Activated CD4-positive, alpha-beta T cell treated with anti-CD3 and anti-CD28 coated beads for 24 hours (primary cell): ENCODE results near the gene CTNNBL1.
"Not testable (repeated sequence)": the region's sequence is repeated elsewhere in the genome, so short reads cannot be mapped to it uniquely, and the experiment has no call there.

Experiments used
- DNase-seq, 2 donors: peaks; one replicate each; pipeline ENCODE4 v3.0.0-alpha.2; 2020; ENCODE audit warnings: low read depth in 2 of 2

The CTNNBL1 gene, protein sequence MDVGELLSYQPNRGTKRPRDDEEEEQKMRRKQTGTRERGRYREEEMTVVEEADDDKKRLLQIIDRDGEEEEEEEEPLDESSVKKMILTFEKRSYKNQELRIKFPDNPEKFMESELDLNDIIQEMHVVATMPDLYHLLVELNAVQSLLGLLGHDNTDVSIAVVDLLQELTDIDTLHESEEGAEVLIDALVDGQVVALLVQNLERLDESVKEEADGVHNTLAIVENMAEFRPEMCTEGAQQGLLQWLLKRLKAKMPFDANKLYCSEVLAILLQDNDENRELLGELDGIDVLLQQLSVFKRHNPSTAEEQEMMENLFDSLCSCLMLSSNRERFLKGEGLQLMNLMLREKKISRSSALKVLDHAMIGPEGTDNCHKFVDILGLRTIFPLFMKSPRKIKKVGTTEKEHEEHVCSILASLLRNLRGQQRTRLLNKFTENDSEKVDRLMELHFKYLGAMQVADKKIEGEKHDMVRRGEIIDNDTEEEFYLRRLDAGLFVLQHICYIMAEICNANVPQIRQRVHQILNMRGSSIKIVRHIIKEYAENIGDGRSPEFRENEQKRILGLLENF

GRCh38 chr20:37693635-37694626, at the start of gene CTNNBL1:
TSS of gene CTNNBL1 (plus strand) at chr20:37694030. CDS start at chr20:37694123, 93 bp downstream.
- DNase-seq = peak; percentile 94 to 95

- DNase-seq = no peak
Measured at GRCh38 chr20:37644605-37645004, 49.2 kb upstream of the CTNNBL1 start.

- no peak for DNase-seq
Measured at GRCh38 chr20:37647946-37648345, 45.9 kb upstream of the CTNNBL1 start.

- DNase-seq = no peak
Measured at GRCh38 chr20:37649017-37649416, 44.8 kb upstream of the CTNNBL1 start.

DNA sequence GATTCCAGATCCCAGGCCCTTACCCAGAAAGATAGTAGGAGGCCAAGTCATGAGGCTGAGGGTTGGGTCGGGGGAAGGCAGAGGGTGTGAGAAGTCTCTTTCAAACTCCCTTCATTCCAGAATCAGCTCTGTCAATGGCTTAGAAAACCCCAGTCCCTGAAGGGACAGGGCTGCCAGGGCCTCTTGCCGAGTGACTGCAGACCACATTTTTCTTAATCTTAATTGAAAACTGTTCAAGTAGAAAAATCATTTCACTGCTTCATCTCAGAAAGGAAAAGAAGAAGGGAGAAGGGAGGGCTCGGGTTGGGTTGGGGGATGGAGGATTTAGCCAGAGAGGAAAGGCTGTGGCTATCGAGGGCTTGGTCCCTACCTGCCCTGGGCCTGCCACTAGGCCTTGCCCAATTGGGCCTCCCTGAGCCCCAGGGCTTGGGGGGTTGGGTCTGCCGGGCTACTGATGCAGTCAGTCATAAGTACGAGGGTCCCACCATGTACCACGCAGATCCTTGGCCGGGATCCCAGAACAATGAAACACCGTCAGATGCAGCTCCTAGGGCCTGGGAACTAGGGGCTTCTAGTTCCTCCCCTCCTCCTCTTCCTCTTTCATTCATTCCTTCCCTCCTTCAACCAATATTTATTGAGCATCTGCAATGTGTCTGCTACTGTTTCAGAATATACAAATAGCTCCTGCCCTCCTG, 44.0 kb upstream of the CTNNBL1 start:
- no peak for DNase-seq

DNA sequence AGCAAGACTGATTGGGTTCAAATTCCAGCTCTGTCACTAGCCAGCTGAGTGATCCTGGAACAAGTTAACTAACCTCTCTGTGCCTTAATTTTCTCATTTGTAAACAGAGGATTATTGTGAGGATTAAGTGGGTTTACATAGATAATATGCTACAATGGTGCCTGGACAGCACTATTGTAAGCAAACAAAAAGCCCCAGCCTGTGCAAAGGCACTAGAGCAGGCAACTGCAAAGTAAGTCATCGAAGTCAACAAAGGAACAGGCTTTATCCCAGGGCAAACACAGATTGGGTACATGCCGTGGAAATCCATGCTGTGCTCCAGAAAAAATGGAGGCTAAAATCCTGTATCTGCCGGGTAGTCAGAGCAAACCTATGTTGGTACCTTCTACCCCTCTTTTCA, 43.2 kb upstream of the CTNNBL1 start:
- DNase-seq = no peak

DNA sequence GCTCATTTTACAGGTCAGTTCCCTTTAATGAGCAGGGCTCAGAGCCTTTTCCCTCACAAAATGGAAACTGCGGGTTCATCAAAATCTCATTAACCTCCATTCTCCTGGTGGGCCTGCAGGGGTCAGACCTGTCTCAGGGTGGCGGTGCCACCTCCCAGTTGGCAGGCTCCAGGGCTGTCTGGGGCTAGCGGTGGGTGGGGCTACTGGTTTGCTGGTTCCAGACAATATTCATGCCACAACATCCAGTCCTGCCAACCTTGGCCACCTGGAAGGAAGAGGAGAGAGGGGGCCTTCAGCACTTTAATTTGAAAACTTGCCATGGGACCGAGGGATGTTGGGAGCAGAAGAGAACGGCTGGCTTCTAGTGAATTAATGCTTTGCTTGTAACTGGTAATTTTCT, 41.9 kb upstream of the CTNNBL1 start:
- peak; percentile 8 to 12 for DNase-seq

GRCh38 chr20:37656945-37657344, 36.9 kb upstream of the CTNNBL1 start:
- DNase-seq = no peak

GRCh38 chr20:37657924-37658804, 35.7 kb upstream of the CTNNBL1 start:
- no peak for DNase-seq

DNA sequence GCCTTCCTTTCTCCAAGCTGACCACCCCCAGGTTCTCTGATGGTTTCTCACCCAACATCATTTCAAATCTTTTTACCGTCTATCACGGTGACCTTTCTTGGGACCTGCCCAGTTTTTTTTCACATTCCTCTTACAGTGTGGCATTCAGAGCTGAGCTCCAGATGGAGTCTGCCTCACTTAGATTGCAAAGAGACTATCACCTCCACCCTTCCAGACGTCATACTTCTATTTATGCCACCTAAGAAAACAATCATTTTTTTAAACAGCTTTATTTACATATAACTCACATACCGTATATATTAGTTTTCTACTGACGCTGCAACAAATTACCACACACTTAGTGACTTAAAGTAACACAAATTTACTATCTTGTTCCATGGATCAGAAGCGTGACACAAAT, 32.3 kb upstream of the CTNNBL1 start:
- no peak for DNase-seq

DNA sequence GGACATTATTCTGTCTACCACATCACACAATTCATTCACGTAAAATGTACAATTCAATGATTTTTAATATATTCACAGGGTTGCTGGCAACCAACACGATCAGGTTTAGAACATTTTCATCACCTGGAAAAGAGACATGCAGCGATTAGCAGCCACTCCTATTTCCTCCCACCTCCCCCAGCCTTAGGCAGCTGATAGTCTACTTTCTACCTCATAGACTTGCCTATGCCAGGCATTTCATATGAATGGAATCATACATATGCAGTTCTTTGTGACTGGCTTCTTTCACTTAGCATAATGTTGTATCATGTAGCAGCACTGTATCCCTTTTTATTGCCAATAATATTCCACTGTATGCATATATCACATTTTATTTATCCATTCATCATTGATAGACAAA, 31.5 kb upstream of the CTNNBL1 start:
- DNase-seq = no peak

GRCh38 chr20:37664595-37664994, 29.2 kb upstream of the CTNNBL1 start:
- not testable (repeated sequence) for DNase-seq

- DNase-seq = no peak
Measured at GRCh38 chr20:37668166-37668565, 25.7 kb upstream of the CTNNBL1 start.

DNA sequence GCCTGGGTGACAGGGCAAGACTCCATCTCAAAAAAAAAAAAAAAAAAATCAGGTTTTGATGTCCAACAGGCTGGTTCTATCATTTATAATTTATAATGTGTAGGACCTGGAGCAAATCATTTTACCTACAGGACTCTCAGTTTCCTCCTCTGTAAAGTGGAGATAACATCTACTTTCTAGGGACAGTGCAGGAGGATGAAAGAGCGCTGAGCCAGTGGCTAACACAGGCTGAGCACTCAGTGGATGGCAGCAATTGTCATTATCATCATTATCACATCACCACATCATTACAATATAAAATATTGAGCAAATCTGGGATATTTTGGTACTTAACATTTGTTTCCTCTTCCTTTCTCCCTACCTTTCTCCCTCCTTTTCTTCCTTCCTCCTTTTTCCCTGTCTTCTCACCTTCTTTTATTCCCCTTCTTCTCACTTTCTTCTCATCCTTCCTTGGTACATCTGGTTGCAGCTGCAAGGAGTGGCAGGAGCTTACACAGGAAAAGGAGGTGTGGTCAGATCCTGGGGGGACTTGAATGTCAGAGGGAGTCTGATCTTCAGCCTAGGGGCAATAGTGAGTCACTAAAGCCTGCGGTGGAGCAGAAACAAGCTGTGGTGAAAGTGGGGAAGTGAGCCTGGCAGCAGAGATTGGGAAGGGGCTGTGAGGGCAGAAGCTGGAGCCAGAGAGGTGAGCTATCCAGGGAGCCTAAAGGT, 24.6 kb upstream of the CTNNBL1 start:
- DNase-seq = no peak

GRCh38 chr20:37669773-37670236, 24.0 kb upstream of the CTNNBL1 start:
- no peak for DNase-seq

GRCh38 chr20:37670351-37670791, 23.5 kb upstream of the CTNNBL1 start:
- no peak for DNase-seq

- DNase-seq = no peak
Measured at GRCh38 chr20:37672143-37672542, 21.7 kb upstream of the CTNNBL1 start.

DNA sequence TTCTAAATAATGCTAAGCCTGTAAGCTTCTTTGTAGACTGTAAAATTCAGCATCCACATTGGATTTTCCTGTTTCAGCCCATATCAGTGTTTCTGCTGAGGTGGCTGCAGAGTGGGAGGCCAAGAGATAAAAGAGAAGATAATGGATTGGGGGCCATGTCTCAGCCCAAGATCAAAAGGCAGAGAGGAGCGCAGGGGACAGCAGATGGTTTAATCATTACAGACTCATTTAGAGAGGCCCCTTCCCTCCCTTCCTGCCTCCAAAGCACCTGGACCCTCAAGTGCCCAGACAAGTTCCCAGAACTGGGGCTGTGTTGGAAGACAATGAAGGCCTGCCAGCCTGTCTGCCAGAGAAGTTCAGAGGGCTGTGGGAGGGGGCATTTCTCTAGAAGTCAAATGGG, 20.4 kb upstream of the CTNNBL1 start:
- DNase-seq = no peak

DNA sequence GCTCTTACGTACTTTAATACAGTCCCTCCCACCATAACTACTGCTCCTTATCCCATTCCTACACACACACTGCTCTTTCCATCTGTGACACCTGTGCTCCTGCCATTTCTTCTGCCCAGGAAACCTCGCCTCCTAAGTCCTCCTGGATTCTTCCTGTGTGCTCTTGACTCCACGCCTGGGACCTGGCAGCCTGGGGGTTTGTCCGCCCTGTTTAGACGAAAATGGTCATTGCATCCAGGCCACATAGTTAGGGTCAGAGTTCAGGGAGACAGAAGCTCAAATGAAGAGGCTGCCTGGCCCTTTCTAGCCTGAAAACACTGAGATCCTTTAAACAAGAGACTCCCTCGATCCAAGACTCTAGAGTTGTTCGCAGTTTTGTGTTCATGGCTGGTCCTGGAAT, 17.4 kb upstream of the CTNNBL1 start:
- DNase-seq = no peak
